ENCODE measurements around the gene TRAF4. TPM values are rescaled to one million over a fixed set of nuclear protein-coding genes. Genes with fewer than 3 reads are reported as not detected.

TRAF4 gene
- total and polyA plus RNA-seq, 9 of the 15 experiments (the other 6 are each of a cell fraction or from before 2014, with no cell fraction given): 2.4 to 147 (median 72.4) TPM

- TF ChIP-seq FOXO4 (CRISPR knock-in tag; IDR thresholded peaks at IDR 0.05) (no peak), ZNF24 (IDR thresholded peaks at IDR 0.05) (peak; percentile 70), ZNF830 (CRISPR knock-in tag; IDR thresholded peaks at IDR 0.05) (no peak), ATF7 (IDR thresholded peaks at IDR 0.05) (peak; percentile 30; the same call in 1 of the 2 replicates), ZNF696 (CRISPR knock-in tag; conservative IDR thresholded peaks at IDR 0.05) (no peak), MECOM (CRISPR knock-in tag; IDR thresholded peaks at IDR 0.05) (peak; percentile 59), CTBP1 (IDR thresholded peaks at IDR 0.05; ENCODE audit: borderline replicate concordance) (peak; percentile 38), HMG20B (CRISPR knock-in tag; IDR thresholded peaks at IDR 0.05) (peak; percentile 71; the same call in 1 of the 2 replicates), TEAD4 (IDR thresholded peaks at IDR 0.05; ENCODE audit: low read length) (peak; percentile 31; the same call in 1 of the 2 replicates), TEAD4 (CRISPR knock-in tag; IDR thresholded peaks at IDR 0.05; ENCODE audit: borderline replicate concordance) (no peak), HDAC1 (IDR thresholded peaks at IDR 0.05) (peak in 1 of 2 experiments; percentile 83; a peak in 2 of 4 replicates), HCFC1 (IDR thresholded peaks at IDR 0.05; ENCODE audit: low read depth, low read length) (peak; percentile 58; the same call in 1 of the 2 replicates), ELF2 (CRISPR knock-in tag; IDR thresholded peaks at IDR 0.05) (peak; percentile 27; the same call in 1 of the 2 replicates), KLF1 (tag; IDR thresholded peaks at IDR 0.05) (peak; percentile 73), SPI1 (IDR thresholded peaks at IDR 0.05; ENCODE audit: borderline replicate concordance, low read depth, low read length) (peak; percentile 12; the same call in 1 of the 2 replicates), MTA3 (IDR thresholded peaks at IDR 0.05; ENCODE audit: borderline replicate concordance) (peak; percentile 69; the same call in 1 of the 2 replicates), PCBP1 (IDR thresholded peaks at IDR 0.05; ENCODE audit: low read depth, low read length, poor library complexity, severe bottlenecking) (peak; percentile 51), GATA2 (CRISPR knock-in tag; IDR thresholded peaks at IDR 0.05) (peak; percentile 89), EGR1 (conservative IDR thresholded peaks at IDR 0.05) (peak; percentile 81), MED1 (CRISPR knock-in tag; IDR thresholded peaks at IDR 0.05; ENCODE audit: borderline replicate concordance) (no peak), ZNF282 (CRISPR knock-in tag; IDR thresholded peaks at IDR 0.05) (no peak), SAFB2 (IDR thresholded peaks at IDR 0.05; ENCODE audit: borderline replicate concordance, low read depth, low read length, severe bottlenecking) (no peak), CCNT2 (IDR thresholded peaks at IDR 0.05; ENCODE audit: borderline replicate concordance, extremely low read depth, insufficient read length, low read depth, low read length) (peak; percentile 96)
- TF ChIP-seq, protein P1, sequence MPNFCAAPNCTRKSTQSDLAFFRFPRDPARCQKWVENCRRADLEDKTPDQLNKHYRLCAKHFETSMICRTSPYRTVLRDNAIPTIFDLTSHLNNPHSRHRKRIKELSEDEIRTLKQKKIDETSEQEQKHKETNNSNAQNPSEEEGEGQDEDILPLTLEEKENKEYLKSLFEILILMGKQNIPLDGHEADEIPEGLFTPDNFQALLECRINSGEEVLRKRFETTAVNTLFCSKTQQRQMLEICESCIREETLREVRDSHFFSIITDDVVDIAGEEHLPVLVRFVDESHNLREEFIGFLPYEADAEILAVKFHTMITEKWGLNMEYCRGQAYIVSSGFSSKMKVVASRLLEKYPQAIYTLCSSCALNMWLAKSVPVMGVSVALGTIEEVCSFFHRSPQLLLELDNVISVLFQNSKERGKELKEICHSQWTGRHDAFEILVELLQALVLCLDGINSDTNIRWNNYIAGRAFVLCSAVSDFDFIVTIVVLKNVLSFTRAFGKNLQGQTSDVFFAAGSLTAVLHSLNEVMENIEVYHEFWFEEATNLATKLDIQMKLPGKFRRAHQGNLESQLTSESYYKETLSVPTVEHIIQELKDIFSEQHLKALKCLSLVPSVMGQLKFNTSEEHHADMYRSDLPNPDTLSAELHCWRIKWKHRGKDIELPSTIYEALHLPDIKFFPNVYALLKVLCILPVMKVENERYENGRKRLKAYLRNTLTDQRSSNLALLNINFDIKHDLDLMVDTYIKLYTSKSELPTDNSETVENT (CRISPR knock-in tag; IDR thresholded peaks at IDR 0.05): peak; percentile 96
- TF ChIP-seq, protein P2, sequence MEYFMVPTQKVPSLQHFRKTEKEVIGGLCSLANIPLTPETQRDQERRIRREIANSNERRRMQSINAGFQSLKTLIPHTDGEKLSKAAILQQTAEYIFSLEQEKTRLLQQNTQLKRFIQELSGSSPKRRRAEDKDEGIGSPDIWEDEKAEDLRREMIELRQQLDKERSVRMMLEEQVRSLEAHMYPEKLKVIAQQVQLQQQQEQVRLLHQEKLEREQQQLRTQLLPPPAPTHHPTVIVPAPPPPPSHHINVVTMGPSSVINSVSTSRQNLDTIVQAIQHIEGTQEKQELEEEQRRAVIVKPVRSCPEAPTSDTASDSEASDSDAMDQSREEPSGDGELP (CRISPR knock-in tag; IDR thresholded peaks at IDR 0.05; ENCODE audit: borderline replicate concordance): peak; percentile 96
These were observed at the start of gene TRAF4 (continued) for GRCh38 chr17:28743243-28744103.

Measured in K562 (cell line).